ENCODE measurements around the gene TYMS.

TYMS gene

GRCh38 chr18:709771-710170 lies 52.3 kb downstream of the TYMS start:
- TF ChIP-seq FOXM1 (IDR thresholded peaks at IDR 0.05; ENCODE audit: borderline replicate concordance, low read depth) (no peak), ZBTB7A (IDR thresholded peaks at IDR 0.05; ENCODE audit: low read depth) (no peak), REST (IDR thresholded peaks at IDR 0.05; ENCODE audit: low read depth) (no peak), CEBPB (IDR thresholded peaks at IDR 0.05) (no peak), TAF1 (IDR thresholded peaks at IDR 0.05; ENCODE audit: low read depth) (no peak)
- TF ChIP-seq, protein P1, sequence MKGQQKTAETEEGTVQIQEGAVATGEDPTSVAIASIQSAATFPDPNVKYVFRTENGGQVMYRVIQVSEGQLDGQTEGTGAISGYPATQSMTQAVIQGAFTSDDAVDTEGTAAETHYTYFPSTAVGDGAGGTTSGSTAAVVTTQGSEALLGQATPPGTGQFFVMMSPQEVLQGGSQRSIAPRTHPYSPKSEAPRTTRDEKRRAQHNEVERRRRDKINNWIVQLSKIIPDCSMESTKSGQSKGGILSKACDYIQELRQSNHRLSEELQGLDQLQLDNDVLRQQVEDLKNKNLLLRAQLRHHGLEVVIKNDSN (IDR thresholded peaks at IDR 0.05): no peak
- TF ChIP-seq, protein P2, sequence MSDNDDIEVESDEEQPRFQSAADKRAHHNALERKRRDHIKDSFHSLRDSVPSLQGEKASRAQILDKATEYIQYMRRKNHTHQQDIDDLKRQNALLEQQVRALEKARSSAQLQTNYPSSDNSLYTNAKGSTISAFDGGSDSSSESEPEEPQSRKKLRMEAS (IDR thresholded peaks at IDR 0.05): no peak

DNA sequence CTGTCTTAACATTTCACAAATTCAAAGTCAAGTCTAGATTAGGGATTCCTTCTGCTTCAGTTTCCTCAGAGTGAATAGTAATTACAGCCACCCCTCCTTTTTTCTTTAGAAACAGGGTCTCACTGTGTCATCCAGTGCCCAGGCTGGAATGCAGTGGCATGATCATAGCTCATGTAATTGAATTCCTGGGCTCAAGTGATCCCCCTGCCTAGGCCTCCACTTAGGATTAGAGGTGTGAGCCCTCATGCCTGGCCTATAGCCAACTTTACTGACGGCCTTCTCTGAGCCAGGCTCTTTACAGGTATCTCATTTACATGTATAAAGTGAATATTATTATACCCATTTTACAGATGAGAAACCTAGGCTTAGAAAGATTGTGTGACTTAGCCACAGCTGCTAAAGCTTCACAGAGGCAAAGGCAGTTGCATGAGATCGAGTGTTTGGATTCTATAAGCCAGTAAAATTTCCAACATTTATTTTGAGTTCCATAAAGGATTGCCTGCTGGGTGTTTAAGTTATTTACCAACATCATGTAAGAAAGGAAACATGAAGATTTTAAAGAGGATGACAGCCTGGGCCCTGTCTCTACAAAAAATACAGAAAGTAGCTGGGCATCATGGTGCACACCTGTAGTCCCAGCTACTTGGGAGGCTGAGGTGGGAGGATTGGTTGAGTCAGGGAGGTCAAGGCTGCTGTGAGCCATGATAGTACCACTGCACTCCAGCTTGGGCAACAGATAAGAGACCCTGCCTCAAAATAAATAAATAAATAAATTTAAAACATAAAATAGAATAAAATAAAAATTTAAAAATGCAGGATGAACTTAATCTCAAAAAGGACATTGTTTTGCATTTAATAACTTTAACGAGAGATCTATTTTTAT lies 53.2 kb downstream of the TYMS start:
- TF ChIP-seq ZBTB7A (IDR thresholded peaks at IDR 0.05; ENCODE audit: low read depth) (no peak), REST (IDR thresholded peaks at IDR 0.05; ENCODE audit: low read depth) (no peak), TEAD4 (IDR thresholded peaks at IDR 0.05) (no peak), TCF12 (IDR thresholded peaks at IDR 0.05; ENCODE audit: low read depth) (no peak), YY1 (IDR thresholded peaks at IDR 0.05; ENCODE audit: low read depth) (no peak), RAD21 (IDR thresholded peaks at IDR 0.05; ENCODE audit: low read depth) (no peak), CREB1 (IDR thresholded peaks at IDR 0.05; ENCODE audit: low read depth) (no peak), NFIC (IDR thresholded peaks at IDR 0.05) (no peak), EGR1 (IDR thresholded peaks at IDR 0.05) (no peak), CEBPB (IDR thresholded peaks at IDR 0.05) (no peak), FOXM1 (IDR thresholded peaks at IDR 0.05; ENCODE audit: borderline replicate concordance, low read depth) (no peak), TAF1 (IDR thresholded peaks at IDR 0.05; ENCODE audit: low read depth) (no peak)
- TF ChIP-seq, protein P2 (IDR thresholded peaks at IDR 0.05): no peak
- TF ChIP-seq, protein P1 (IDR thresholded peaks at IDR 0.05): no peak

DNA sequence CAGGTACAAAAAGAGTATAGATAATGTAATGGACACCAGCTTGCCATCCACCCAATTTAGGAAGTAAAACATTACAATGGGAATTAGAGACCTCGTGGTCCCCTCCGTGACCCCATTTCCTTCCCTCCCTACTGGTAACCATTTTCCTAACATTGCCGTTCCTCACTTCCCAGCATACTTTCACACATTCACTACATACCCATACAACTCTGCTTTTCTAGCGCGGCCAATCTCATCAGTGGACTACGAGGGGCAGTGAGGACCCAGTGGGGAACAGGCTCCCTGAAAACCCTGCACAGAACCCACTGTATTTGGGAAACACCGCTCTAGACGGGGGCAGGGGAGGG lies 53.8 kb downstream of the TYMS start:
- TF ChIP-seq REST (IDR thresholded peaks at IDR 0.05; ENCODE audit: low read depth) (no peak), CEBPB (IDR thresholded peaks at IDR 0.05) (no peak), RAD21 (IDR thresholded peaks at IDR 0.05; ENCODE audit: low read depth) (no peak), EGR1 (IDR thresholded peaks at IDR 0.05) (no peak), YY1 (IDR thresholded peaks at IDR 0.05; ENCODE audit: low read depth) (no peak), TEAD4 (IDR thresholded peaks at IDR 0.05) (no peak), NFIC (IDR thresholded peaks at IDR 0.05) (no peak), TCF12 (IDR thresholded peaks at IDR 0.05; ENCODE audit: low read depth) (no peak), EP300 (IDR thresholded peaks at IDR 0.05; ENCODE audit: borderline replicate concordance) (no peak), CREB1 (IDR thresholded peaks at IDR 0.05; ENCODE audit: low read depth) (no peak), TAF1 (IDR thresholded peaks at IDR 0.05; ENCODE audit: low read depth) (no peak), ZBTB7A (IDR thresholded peaks at IDR 0.05; ENCODE audit: low read depth) (no peak), FOXM1 (IDR thresholded peaks at IDR 0.05; ENCODE audit: borderline replicate concordance, low read depth) (no peak)
- TF ChIP-seq, protein P1 (IDR thresholded peaks at IDR 0.05): no peak
- TF ChIP-seq, protein P2 (IDR thresholded peaks at IDR 0.05): no peak
